Panc1 (cell line): ENCODE data around the gene DCP2.

Source experiments
- POLR2AphosphoS5 ChIP-seq: IDR thresholded peaks from 2 replicates; pipeline ENCODE4 v1.6.1; 2012; ENCODE audit warnings: mild to moderate bottlenecking, low read depth, low read length, moderate library complexity
- TF ChIP-seq, protein P1 (sequence below): fragments of 450-650 bp; IDR thresholded peaks from 2 replicates; pipeline ENCODE4 v1.5.1; 2017; ENCODE audit warnings: mild to moderate bottlenecking
- TF ChIP-seq, protein P2 (sequence below), 2 experiments: IDR thresholded peaks; 2 replicates each; pipeline ENCODE4 v1.6.1; 2011 to 2012; ENCODE audit warnings: low read depth in 2 of 2, control low read depth in 1 of 2, low read length in 1 of 2, mild to moderate bottlenecking in 1 of 2, moderate library complexity in 1 of 2; ENCODE audit not compliant: insufficient read depth in 1 of 2

DNA sequence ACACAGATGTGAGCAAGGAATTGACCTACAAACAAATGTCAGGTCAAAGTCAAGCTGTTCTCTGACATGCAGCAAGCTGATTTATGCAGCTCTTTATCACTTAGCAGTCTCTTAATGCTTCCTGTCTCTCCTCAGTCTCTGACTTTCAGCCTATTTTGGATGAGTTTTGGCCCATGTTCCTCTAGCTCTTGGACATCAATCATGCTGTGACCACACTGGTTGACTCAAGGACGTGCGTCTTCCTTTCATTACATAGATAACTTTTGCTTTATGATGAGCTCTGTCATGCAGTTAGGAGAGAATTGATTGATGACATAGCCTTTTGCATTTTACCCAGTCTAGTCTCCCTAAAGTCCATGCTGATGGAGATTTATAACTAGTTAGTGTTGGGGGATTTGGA, 45.1 kb upstream of the DCP2 start:
- TF ChIP-seq, protein P1, sequence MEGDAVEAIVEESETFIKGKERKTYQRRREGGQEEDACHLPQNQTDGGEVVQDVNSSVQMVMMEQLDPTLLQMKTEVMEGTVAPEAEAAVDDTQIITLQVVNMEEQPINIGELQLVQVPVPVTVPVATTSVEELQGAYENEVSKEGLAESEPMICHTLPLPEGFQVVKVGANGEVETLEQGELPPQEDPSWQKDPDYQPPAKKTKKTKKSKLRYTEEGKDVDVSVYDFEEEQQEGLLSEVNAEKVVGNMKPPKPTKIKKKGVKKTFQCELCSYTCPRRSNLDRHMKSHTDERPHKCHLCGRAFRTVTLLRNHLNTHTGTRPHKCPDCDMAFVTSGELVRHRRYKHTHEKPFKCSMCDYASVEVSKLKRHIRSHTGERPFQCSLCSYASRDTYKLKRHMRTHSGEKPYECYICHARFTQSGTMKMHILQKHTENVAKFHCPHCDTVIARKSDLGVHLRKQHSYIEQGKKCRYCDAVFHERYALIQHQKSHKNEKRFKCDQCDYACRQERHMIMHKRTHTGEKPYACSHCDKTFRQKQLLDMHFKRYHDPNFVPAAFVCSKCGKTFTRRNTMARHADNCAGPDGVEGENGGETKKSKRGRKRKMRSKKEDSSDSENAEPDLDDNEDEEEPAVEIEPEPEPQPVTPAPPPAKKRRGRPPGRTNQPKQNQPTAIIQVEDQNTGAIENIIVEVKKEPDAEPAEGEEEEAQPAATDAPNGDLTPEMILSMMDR, result no peak
- TF ChIP-seq, protein P2, sequence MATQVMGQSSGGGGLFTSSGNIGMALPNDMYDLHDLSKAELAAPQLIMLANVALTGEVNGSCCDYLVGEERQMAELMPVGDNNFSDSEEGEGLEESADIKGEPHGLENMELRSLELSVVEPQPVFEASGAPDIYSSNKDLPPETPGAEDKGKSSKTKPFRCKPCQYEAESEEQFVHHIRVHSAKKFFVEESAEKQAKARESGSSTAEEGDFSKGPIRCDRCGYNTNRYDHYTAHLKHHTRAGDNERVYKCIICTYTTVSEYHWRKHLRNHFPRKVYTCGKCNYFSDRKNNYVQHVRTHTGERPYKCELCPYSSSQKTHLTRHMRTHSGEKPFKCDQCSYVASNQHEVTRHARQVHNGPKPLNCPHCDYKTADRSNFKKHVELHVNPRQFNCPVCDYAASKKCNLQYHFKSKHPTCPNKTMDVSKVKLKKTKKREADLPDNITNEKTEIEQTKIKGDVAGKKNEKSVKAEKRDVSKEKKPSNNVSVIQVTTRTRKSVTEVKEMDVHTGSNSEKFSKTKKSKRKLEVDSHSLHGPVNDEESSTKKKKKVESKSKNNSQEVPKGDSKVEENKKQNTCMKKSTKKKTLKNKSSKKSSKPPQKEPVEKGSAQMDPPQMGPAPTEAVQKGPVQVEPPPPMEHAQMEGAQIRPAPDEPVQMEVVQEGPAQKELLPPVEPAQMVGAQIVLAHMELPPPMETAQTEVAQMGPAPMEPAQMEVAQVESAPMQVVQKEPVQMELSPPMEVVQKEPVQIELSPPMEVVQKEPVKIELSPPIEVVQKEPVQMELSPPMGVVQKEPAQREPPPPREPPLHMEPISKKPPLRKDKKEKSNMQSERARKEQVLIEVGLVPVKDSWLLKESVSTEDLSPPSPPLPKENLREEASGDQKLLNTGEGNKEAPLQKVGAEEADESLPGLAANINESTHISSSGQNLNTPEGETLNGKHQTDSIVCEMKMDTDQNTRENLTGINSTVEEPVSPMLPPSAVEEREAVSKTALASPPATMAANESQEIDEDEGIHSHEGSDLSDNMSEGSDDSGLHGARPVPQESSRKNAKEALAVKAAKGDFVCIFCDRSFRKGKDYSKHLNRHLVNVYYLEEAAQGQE (IDR thresholded peaks at IDR 0.05; ENCODE audit: insufficient read depth in 1 of 2, low read depth in 2 of 2, low read length in 1 of 2), result no peak
- no peak for TF ChIP-seq POLR2AphosphoS5
